ENCODE measurements around the gene PDLIM1.

DNA sequence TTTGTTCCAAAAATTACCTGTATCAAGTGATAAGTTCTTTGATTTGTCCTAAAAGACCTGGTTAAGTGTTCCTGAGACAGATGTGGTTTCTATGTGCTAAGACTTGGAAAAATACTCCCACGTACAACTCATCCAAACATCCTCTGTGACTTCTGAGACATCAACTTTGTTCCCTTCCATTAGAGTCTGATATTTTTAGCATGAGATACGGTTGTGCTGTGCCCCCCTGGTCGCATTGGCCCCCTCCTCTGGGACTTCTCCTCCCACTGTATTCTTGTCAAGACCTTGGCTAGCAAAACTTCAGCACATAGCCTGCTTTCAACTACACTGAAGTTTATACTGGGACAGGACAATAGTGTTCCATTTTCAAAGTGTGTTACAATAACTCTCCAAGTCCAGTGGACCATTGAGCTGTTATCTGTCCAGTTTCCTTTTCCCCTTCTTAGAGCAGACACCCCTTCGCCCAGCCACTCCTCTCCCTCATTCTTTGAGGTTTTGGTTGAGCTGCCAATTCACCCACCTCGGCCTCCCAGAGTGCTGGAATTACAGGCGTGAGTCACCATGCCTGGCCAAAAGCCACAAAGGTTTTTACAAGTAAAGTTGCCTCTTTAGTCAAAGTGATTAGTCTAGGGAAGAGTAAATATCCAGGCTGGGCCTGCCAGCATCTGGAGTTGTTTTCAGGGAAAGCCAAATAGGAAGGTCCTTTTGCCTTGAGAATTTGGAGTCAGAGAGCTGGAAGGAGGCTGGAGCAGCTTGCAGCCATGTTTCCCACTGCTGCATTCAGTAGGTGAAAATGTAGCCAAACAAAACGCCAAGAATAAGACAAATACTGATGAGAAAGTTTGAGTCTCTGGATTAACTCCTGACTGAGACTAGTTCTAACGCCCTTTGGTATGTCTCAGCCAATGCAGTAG is 17.8 kb upstream of the PDLIM1 start:
- TF ChIP-seq, protein P1, sequence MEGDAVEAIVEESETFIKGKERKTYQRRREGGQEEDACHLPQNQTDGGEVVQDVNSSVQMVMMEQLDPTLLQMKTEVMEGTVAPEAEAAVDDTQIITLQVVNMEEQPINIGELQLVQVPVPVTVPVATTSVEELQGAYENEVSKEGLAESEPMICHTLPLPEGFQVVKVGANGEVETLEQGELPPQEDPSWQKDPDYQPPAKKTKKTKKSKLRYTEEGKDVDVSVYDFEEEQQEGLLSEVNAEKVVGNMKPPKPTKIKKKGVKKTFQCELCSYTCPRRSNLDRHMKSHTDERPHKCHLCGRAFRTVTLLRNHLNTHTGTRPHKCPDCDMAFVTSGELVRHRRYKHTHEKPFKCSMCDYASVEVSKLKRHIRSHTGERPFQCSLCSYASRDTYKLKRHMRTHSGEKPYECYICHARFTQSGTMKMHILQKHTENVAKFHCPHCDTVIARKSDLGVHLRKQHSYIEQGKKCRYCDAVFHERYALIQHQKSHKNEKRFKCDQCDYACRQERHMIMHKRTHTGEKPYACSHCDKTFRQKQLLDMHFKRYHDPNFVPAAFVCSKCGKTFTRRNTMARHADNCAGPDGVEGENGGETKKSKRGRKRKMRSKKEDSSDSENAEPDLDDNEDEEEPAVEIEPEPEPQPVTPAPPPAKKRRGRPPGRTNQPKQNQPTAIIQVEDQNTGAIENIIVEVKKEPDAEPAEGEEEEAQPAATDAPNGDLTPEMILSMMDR (conservative IDR thresholded peaks at IDR 0.05 in 1 of 2, IDR thresholded peaks at IDR 0.05 in 1 of 2; ENCODE audit: low read depth in 1 of 2, low read length in 2 of 2) = no peak
- TF ChIP-seq EZH2 (IDR thresholded peaks at IDR 0.05; ENCODE audit: low read length, missing control alignments) = no peak
